ENCODE results near the gene SRF. TPM values are rescaled to one million over a fixed set of nuclear protein-coding genes. Genes with fewer than 3 reads are reported as not detected.

The SRF gene
- total RNA-seq, 2 experiments from 2014 or later: 22.8 to 23.7 TPM

GRCh38 chr6:43176423-43176786 is 5.3 kb downstream of the SRF start:
- intact Hi-C loops (cut with DNase I, micrococcal nuclease): loop anchor here in 1 of 2 experiments (10.0 kb wide), 1 partner anchor 392 kb away; the partner anchor contains the start of gene BICRAL
- ChIA-PET CTCF (interaction anchor here (0.6 kb wide), 1 partner anchor 127 kb away, joined by 3 read pairs; no protein-coding TSS in a partner anchor), POLR2A (no interaction called here)
- H3K27ac ChIP-seq (ENCODE audit: low read depth in 1 of 2, low read length in 2 of 2): no peak overlapping the region
- ATAC-seq (ENCODE audit: poor library complexity) (no peak), DNase-seq (peak in 1 of 14 experiments; percentile 27)
- no peaks in the 10 kb centered on the region for H3K27me3 ChIP-seq (ENCODE audit: control insufficient read depth in 1 of 2, insufficient read depth in 2 of 2, low read length in 2 of 2)
- peaks cover 63% of the 10 kb centered on the region for H3K36me3 Mint-ChIP-seq (ENCODE audit: low read depth)
- H3K4me1 ChIP-seq (ENCODE audit: insufficient read depth, low read length): peaks cover 46% of the 10 kb centered on the region
- H3K9me3 Mint-ChIP-seq: no peaks in the 10 kb centered on the region
- TF ChIP-seq, protein P1, sequence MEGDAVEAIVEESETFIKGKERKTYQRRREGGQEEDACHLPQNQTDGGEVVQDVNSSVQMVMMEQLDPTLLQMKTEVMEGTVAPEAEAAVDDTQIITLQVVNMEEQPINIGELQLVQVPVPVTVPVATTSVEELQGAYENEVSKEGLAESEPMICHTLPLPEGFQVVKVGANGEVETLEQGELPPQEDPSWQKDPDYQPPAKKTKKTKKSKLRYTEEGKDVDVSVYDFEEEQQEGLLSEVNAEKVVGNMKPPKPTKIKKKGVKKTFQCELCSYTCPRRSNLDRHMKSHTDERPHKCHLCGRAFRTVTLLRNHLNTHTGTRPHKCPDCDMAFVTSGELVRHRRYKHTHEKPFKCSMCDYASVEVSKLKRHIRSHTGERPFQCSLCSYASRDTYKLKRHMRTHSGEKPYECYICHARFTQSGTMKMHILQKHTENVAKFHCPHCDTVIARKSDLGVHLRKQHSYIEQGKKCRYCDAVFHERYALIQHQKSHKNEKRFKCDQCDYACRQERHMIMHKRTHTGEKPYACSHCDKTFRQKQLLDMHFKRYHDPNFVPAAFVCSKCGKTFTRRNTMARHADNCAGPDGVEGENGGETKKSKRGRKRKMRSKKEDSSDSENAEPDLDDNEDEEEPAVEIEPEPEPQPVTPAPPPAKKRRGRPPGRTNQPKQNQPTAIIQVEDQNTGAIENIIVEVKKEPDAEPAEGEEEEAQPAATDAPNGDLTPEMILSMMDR (IDR thresholded peaks at IDR 0.05): no peak
- peak overlapping the region; percentile 2 for H3K4me3 Mint-ChIP-seq
- no peak overlapping the region for H3K4me3 ChIP-seq (ENCODE audit: low read length)
- no peaks in the 10 kb centered on the region for H3K27me3 Mint-ChIP-seq
- H3K36me3 ChIP-seq (ENCODE audit: insufficient read depth, low read length): peaks cover 43% of the 10 kb centered on the region
- H3K9me3 ChIP-seq (ENCODE audit: control insufficient read depth in 1 of 2, insufficient read depth in 1 of 2, low read length in 2 of 2): no peaks in the 10 kb centered on the region
- H3K4me1 Mint-ChIP-seq (ENCODE audit: low read depth): peaks cover 43% of the 10 kb centered on the region
- peak overlapping the region; percentile 24 for H3K27ac Mint-ChIP-seq

DNA sequence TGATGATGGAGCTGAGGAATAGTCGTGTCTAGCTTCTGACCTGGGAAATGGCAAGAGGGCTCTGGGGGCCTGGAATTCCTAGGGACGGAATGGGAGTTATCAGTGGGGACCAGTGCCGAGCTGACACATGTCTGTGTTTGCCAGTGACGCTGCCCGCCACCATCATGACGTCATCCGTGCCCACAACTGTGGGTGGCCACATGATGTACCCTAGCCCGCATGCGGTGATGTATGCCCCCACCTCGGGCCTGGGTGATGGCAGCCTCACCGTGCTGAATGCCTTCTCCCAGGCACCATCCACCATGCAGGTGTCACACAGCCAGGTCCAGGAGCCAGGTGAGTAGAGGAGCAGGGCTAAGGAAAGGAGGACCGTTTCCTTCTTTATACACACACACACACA is 7.1 kb downstream of the SRF start:
- no peaks in the 10 kb centered on the region for H3K9me3 ChIP-seq (ENCODE audit: control insufficient read depth in 1 of 2, insufficient read depth in 1 of 2, low read length in 2 of 2)
- Mint-ChIP-seq H3K4me1 (ENCODE audit: low read depth) (peaks cover 43% of the 10 kb centered on the region), H3K9me3 (no peaks in the 10 kb centered on the region), H3K36me3 (ENCODE audit: low read depth) (peaks cover 61% of the 10 kb centered on the region), H3K4me3 (no peak overlapping the region), H3K27ac (peak overlapping the region; percentile 27), H3K27me3 (no peaks in the 10 kb centered on the region)
- ChIA-PET CTCF (no interaction called here), POLR2A (no interaction called here)
- TF ChIP-seq, protein P1 (IDR thresholded peaks at IDR 0.05): no peak
- peaks cover 43% of the 10 kb centered on the region for H3K36me3 ChIP-seq (ENCODE audit: insufficient read depth, low read length)
- H3K4me1 ChIP-seq (ENCODE audit: insufficient read depth, low read length): peaks cover 50% of the 10 kb centered on the region
- H3K4me3 ChIP-seq (ENCODE audit: low read length): no peak overlapping the region
- H3K27ac ChIP-seq (ENCODE audit: low read depth in 1 of 2, low read length in 2 of 2): no peak overlapping the region
- no peaks in the 10 kb centered on the region for H3K27me3 ChIP-seq (ENCODE audit: control insufficient read depth in 1 of 2, insufficient read depth in 2 of 2, low read length in 2 of 2)
- DNase-seq: peak in 1 of 14 experiments; percentile 28
- no peak for ATAC-seq (ENCODE audit: poor library complexity)
- intact Hi-C loops (cut with DNase I, micrococcal nuclease): loop anchor here in 1 of 2 experiments (10.0 kb wide), 1 partner anchor 393 kb away; the partner anchor contains the start of gene BICRAL

- peaks cover 61% of the 10 kb centered on the region for H3K36me3 Mint-ChIP-seq (ENCODE audit: low read depth)
- H3K27ac Mint-ChIP-seq: no peak overlapping the region
- POLR2A ChIA-PET: interaction anchor here (1.1 kb wide), 1 partner anchor 195 kb away, joined by 4 read pairs; the partner anchor contains the start of gene PPP2R5D
- no peaks in the 10 kb centered on the region for H3K27me3 Mint-ChIP-seq
- no peak for DNase-seq
- peaks cover 43% of the 10 kb centered on the region for H3K36me3 ChIP-seq (ENCODE audit: insufficient read depth, low read length)
- intact Hi-C loops (cut with DNase I, micrococcal nuclease): loop anchor here in 1 of 2 experiments (10.0 kb wide), 1 partner anchor 394 kb away; the partner anchor contains the start of gene BICRAL
- ATAC-seq (ENCODE audit: poor library complexity): no peak
- CTCF ChIA-PET: interaction anchor here (1.5 kb wide), 1 partner anchor 8 kb away, joined by 5 read pairs; the partner anchor contains the start of gene SRF
- no peak overlapping the region for H3K4me3 Mint-ChIP-seq
- H3K9me3 ChIP-seq (ENCODE audit: control insufficient read depth in 1 of 2, insufficient read depth in 1 of 2, low read length in 2 of 2): no peaks in the 10 kb centered on the region
- H3K4me1 ChIP-seq (ENCODE audit: insufficient read depth, low read length): peaks cover 50% of the 10 kb centered on the region
- H3K4me3 ChIP-seq (ENCODE audit: low read length): no peak overlapping the region
- H3K9me3 Mint-ChIP-seq: no peaks in the 10 kb centered on the region
- no peaks in the 10 kb centered on the region for H3K27me3 ChIP-seq (ENCODE audit: control insufficient read depth in 1 of 2, insufficient read depth in 2 of 2, low read length in 2 of 2)
- H3K4me1 Mint-ChIP-seq (ENCODE audit: low read depth): peaks cover 43% of the 10 kb centered on the region
- TF ChIP-seq, protein P1 (IDR thresholded peaks at IDR 0.05): no peak
- no peak overlapping the region for H3K27ac ChIP-seq (ENCODE audit: low read depth in 1 of 2, low read length in 2 of 2)
Measured at GRCh38 chr6:43178951-43179830, 8.1 kb downstream of the SRF start.
